HG02759 (cell line): ENCODE data around the gene SENP7.
"Not testable (repeated sequence)": the region's sequence is repeated elsewhere in the genome, so short reads cannot be mapped to it uniquely, and the experiment has no call there.

Experiments
- ATAC-seq: cut with Tn5 transposase; IDR thresholded peaks from one replicate; pipeline ENCODE4 v1.9.1; 2021; ENCODE audit warnings: mild to moderate bottlenecking, moderate library complexity; ENCODE audit not compliant: unreplicated experiment

The SENP7 gene

DNA sequence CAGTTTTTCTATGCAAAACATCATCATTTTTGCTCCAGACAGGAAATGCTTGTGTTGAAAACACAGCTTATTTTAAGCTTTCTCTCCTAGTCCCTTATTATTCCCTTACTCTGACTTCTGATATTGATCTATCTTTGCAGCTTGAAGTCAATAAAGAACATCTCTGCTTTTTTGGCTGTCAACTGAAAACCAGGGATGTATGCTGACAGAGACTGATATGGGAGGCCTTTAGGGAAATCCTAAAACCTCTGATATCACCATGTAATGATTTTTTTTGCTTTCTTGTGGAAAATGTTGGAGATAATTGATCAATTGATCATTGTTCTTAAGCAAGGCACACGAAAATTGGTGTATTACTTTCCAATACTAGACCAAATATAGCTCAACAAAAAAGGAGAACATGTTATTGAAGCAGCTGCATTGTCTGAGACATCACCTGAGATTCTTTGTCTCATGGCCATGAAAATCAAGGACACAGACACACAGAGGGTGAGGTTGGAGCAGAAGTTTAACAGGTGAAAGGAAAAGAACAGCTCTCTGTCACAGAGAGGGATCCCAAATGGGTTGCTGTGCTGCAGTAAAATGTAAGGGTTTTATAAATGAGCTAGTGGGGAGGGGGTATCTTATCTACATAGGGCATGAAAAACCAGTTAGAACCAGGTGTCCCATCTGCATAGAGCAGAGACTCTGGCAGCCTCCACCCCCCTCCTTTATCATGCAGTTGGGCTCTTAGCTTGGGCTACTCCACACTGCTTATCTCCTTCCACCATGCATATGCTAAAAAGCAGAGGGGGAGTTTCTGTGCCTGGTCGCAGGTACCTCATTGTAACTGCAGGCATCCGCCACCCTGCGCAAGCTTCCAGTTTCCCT lies 17.0 kb upstream of the SENP7 start:
- ATAC-seq = no peak

DNA sequence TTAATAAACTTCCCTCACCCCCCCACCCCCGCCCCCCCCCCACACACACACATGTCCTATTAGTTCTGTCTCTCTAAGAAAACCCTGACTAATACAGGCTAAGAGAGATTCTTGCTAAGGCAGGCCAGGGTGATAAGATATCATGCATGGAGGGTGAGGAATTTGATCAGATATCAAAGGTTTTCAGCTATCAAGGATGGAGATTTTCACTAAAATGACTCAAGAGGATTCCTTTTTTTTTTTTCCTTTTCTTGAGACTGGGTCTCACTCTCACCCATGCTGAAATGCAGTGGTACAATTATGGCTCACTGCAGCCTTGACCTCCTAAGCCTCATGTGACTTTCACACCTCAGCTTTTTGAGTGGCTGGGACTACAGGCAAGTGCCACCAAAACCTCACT lies 14.9 kb upstream of the SENP7 start:
- ATAC-seq = no peak

DNA sequence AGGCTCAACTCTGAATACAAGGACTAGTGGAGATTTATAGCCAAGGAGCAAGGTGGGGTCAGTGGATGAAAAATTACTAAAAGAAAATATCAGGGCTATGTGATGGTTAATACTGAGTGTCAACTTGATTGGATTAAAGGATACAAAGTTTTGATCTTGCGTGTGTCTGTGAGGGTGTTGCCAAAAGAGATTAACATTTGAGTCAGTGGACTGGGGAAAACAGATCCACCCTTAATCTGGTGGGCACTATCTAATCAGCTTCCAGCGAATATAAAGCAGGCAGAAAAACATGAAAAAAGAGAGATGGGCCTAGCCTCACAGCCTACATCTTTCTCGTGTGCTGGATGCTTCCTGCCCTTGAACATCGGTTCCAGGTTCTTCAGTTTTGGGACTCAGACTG lies 14.4 kb upstream of the SENP7 start:
- ATAC-seq = no peak

DNA sequence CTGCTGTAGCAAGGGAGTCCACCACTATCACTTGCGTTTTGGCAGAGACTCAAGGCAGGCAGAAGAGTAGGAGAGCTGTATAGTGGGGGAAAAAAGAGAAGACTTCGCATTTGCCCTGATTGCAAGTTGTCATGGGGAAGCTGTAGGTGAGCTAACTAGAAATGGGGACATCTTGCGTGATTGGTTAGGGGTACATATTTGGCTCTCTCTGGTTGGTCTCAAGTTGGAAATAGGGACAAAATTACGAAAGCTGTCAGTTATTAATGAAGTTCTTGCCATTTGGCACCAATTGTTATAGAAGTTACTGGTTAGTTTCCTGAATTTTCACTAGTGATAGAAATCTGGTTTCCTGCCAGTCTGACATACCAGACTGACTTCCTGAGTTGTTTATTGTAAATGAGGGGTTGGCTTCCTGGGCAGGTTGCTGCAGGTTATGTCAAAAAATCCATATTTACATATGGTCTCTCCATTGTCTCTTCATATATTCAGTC lies 8.2 kb upstream of the SENP7 start:
- ATAC-seq = no peak

DNA sequence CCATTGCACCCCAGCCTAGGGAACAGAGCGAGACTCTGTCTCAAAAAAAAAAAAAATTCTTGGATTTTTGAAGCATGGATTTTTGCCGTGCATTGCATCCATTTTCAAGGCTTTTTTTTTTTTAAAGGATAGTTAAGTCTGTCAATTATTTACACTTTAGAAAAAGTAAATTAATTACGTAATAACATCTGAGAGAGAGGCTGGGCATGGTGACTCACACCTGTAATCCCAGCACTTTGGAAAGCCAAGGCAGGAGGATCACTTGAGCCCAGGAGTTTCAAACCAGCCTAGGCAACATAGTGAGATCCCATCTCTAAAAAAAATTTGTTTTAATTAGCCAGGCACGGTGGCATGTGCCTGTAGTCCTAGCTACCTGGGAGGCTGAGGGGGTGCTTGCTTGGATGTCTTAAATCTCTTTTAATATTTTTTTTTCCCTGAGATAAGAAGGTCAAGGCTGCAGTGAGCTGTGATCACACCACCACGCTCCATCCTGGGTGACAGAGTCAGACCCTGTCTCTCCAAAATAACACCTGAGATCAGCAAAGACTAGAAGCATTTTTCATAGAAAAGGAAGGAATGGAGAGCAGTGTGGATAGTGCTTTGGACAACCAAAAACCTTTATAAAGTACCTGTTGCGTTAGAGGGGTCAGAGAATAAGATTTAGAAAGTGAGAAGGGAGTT lies 6.8 kb upstream of the SENP7 start:
- ATAC-seq = no peak

DNA sequence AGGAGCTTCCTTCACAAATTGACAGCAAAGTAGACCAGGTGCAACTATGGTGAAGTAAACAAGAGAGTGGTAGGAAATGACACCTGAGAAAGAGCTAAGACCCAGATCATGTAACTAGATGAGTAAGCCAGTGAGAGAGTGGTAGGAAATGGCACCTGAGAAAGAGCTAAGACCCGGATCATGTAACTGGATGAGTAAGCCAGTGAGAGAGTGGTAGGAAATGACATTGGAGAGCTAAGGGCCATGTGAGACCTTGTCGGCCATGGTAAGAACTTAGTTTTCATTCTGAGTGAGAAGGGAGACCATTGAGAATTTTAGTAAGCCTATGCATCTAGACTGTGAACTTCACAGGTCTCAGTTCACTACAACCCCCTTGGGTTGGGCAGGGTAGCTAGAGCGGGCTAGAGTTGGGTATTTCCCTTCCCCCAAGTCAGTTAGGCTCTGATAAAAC lies 5.4 kb upstream of the SENP7 start:
- ATAC-seq = peak; percentile 99

DNA sequence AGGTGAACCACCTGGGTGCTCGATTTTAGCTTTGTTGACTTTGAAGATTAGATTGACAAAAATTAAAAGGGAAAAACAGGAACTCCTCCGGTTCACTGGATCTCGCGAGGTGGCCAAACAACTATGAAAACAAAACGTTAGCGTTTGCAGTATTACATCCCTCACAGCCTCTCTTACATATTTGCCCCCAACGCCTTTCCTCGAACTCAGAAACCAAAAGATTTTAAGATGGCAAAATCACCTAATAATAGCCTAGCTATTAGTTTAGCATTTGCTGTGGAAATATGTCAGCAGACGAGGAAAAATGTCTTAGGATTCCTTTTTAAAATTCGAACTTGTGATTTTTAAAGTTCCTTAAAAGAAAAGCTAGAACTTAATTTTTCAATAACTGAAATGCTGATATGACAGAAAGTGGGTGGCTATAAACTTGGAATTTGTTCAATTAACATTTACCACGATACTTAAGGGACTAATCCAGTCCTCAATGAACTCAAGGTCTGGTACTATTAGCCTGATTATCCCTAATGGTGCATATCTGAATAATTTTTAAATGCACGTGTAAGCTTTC lies 491 bp upstream of the SENP7 start:
- peak; percentile 39 for ATAC-seq

DNA sequence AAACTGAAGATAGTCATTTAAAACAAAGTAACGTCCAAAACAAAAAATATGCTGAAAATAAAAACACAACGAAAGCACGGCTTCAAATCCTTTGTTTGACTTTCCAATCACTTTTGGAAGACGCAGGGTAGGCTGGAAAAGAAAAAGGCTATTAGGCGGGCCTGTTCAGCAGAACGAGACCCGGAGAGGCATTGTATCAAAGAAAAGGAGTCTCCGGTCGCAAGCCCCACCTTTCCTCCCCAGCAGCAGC lies 691 bp downstream of the SENP7 start:
- peak; percentile 41 for ATAC-seq

DNA sequence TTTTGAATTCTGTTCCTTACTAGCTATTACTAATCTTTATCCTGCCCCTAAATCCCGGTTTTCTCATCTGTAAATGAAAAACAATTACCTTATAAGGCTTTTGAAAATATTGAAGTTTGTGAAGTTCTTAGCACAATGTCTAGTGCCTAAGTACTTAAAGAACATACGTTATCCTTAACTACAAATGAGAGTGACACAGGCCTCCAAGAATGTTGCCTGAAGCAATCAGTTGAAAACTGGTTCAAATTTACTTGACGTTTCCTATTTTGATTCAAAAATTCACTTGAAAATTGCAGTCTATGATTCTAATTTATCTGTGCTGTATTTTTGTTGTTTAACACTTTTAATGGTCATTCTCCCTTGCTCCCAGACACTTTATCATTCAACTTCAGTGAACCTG lies 3.2 kb downstream of the SENP7 start:
- ATAC-seq = no peak

DNA sequence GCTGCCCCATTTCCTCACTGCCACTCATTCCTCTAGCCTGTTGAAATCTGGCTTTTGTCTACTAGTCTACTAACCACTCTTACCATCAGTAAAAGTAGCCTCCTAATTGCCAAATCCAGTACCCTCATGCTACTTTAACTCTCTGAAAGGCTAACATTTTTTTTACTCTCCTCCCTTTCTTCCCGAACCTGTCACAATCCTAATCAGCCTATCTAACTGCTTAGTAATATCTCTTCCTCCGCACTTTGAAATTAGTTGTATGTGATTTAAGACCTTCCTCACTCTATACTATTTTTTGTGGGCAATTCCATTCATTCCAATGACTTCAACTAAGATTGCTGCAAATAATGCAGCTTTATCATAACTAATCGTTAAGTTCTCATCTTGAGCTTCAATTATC lies 3.7 kb downstream of the SENP7 start:
- no peak for ATAC-seq

DNA sequence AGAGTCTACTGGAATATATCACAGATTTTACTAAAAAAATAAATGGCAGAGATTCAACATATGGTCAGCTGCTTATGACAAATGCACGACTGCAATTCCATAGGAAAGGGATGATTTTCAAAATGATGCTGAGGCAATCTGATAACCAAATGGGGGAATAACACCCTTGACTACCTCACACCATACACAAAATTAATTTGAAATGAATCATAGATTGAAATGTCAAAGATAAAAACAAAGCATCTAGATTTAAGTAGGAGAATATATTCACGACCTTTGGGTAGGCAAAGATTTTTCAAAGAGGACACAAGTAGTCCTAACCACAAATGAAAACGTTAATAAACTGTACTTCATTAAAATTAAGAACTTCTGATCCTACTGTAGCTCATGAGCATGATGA lies 11.2 kb downstream of the SENP7 start:
- no peak for ATAC-seq

DNA sequence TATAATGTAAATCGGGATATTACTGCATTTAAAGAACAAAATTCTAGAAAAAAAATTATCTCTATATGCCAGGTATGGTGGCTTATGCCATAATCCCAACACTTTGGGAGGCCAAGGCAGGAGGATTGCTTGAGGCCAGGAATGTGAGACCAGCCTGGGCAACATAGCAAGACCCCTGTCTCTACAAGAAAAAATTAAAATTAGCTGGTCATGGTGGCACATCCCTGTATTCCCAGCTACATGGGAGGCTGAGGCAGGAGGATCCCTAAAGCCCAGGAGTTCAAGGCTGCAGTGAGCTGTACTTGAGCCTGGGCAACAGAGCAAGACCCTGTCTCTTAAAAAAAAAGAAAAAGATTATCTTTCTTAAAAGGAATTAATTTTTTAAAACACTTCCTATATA lies 12.8 kb downstream of the SENP7 start:
- no peak for ATAC-seq

DNA sequence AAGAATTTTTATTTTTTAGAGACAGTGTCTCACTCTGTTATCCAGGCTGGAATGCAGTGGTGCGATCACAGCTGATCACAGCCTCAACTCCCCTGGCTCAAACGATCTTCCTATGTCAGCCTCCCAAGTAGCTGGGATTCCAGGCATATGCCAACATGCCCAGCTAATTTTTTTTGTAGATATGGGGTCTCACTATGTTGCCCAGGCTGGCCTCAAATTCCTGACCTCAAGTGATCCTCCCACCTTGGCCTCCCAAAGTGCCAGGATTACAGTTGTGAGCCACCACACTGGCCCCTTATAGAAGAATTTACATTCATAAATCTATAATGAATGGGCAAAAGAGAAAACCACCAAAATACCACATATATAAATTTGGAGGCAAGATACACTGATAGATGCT lies 15.2 kb downstream of the SENP7 start:
- no peak for ATAC-seq

DNA sequence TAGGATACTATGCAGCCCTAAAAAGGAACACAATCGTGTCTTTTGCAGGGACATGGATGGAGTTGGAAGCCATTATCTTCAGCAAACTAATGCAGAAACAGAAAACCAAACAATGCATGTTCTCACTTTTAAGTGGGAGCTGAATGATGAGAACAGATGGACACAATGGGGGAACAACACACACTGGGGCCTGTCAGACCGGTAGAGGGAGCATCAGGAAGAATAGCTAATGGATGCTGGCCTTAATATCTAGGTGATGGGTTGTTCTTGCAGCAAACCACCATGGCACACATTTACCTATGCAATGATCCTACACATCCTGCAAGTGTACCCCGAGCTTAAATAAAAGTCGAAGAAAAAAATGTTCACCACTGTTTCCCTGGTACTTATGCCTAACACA lies 17.5 kb downstream of the SENP7 start:
- ATAC-seq = no peak

DNA sequence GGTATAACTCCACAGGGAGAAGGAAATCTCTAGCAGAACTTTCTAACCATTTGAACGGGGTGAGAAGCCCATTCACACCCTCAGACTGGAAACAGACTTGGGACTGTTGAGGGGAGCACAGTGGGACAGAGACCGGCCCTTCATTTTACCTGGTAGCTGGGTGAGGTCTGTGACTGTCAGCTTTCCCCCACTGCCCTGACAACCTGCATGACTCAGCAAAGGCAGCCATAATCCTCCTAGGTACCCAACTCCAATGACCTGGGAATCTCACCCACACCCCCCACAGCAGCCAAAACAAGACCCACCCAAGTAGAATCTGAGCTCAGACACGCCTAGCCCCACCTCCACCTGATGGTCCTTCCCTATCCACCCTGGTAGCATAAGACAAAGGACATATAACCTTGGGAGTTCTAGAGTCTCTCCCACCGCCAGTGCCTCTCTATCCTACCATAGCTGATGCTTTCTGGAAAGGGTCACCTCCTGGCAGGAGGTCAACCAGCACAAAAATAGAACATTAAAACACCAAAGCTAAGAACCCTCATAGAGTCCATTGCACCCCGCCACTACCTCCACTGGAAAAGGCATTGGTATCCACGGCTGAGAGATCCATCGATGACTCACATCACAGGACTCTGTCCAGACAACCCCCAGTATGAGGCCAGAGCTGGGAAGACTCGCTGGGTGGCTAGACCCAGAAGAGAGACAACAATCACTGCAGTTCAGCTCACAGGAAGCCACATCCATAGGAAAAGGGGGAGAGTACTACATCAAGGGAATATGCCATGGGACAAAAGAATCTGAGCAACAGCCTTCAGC lies 28.0 kb downstream of the SENP7 start:
- ATAC-seq = no peak

DNA sequence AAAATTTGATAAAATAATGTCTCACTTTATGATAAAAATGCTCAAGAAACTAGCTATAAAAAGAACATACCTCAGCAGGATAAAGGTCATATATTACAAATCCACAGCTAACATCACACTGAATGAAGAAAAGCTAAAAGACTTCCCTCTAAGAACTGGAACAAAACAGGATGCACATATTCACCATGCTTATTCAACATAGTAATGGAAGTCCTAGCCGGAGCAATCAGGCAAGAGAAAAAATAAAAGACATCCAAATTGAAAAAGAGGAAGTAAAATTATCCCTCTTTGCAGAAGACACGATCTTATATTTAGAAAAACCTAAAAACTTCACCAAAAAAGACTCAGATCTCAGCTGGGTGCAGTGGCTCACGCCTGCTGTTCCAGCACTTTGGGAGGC lies 34.0 kb downstream of the SENP7 start:
- ATAC-seq = no peak

DNA sequence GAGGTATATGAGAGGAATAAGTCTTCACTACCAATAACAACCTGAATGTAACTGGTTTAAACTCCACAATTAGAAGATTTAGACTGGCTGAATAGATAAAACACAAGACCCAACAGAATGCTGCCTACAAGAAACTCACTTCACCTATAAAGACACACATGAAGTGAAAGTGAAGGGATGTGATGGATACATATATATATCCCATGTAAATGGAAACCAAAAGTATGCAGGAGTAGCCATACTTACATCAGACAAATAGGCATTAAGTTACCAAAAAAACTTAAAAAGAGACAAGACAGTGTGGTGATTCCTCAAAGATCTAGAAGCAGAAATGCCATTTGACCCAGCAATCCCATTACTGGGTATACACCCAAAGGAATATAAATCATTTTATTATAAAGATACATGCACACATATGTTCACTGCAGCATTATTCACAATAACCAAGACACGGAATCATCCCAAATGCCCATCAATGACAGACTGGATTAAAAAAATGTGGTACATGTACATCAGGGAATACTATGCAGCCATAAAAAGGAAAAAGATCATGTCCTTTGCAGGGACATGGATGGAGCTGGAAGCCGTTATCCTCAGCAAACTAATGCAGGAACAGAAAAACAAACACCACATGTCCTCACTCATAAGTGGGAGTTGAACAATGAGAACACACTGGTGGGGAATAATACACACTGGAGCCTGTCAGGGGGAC lies 38.0 kb downstream of the SENP7 start:
- not testable (repeated sequence) for ATAC-seq

DNA sequence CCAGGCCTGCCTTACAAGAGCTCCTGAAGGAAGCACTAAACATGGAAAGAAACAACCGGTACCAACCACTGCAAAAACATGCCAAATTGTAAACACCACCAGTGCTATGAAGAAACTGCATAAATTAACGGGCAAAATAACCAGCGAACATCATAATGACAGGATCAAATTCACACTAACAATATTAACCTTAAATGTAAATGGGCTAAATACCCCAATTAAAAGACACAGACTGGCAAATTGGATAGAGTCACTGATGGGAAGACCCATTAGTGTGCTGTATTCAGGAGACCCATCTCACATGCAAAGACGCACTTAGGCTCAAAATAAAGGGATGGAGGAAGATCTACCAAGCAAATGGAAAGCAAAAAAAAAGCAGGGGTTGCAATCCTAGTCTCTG lies 44.3 kb downstream of the SENP7 start:
- ATAC-seq = not testable (repeated sequence)

DNA sequence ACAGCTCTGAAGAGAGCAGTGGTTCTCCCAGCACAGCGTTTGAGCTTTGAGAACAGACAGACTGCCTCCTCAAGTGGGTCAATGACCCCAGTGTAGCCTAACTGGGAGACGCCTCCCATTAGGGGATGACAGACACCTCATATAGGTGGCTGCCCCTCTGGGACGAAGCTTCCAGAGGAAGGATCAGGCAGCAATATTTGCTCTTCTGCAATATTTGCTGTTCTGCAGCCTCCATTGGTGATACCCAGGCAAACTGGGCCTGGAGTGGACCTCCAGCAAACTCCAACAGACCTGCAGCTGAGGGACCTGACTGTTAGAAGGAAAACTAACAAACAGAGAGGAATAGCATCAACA lies 45.7 kb downstream of the SENP7 start:
- ATAC-seq = not testable (repeated sequence)

DNA sequence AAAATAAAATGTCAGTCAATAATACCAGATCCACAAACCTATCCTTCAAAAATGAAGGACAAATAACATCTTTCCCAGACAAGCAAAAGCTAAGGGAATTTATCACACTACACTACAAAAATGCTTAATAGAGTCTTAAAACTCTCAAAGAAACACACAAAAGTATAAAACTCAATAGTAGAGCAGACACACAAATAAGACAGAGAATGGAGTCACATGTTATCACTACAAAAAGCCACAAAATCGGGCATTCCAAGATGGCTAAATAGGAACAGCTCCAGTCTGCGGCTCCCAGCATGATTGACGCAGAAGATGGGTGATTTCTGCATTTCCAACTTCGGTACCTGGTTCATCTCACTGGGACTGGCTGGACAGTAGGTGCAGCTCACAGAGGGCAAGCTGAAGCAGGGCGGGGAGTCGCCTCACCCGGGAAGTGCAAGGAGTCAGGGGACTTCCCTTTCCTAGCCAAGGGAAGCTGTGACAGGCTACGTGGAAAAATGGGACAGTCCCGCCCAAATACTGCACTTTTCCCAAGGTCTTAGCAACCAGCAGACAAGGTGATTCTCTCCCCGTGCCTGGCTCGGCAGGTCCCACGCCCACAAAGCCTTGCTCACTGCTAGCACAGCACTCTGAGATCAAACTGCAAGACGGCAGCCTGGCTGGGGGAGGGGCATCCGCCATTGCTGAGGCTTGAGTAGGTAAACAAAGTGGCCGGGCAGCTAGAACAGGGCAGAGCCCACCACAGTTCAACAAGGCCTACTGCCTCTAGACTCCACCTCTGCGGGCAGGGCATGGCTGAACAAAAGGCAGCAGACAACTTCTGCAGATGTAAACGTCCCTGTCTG lies 46.3 kb downstream of the SENP7 start:
- no peak for ATAC-seq
